A549 (cell line): Measurements from ENCODE around the gene MRPS5.

Experiments
- CTCF ChIP-seq: fragments of >200 bp; sonication (Bioruptor Twin); formaldehyde crosslinking; IDR thresholded peaks from 3 replicates; pipeline ENCODE4 v1.5.1; 2016
- EP300 ChIP-seq, 2 experiments: fragments of >200 bp; sonication (Bioruptor Twin); formaldehyde crosslinking; IDR thresholded peaks; 2 replicates in 1 of 2; 3 replicates in 1 of 2; pipeline ENCODE4 v1.6.1; 2016 to 2017
- MAX ChIP-seq: IDR thresholded peaks from 2 replicates; pipeline ENCODE4 v1.6.1; 2012
- POLR2A ChIP-seq: IDR thresholded peaks from 2 replicates; pipeline ENCODE4 v1.6.1; 2012; ENCODE audit warnings: mild to moderate bottlenecking, low read length
- RAD21 ChIP-seq, 2 experiments: fragments of >200 bp in 1 of 2; sonication (Bioruptor Twin) in 1 of 2; formaldehyde crosslinking in 1 of 2; IDR thresholded peaks in 1 of 2; conservative IDR thresholded peaks in 1 of 2; 2 replicates in 1 of 2; 3 replicates in 1 of 2; pipeline ENCODE4 v1.6.1; 2012 to 2018; ENCODE audit warnings: inconsistent platforms in 1 of 2
- RARB ChIP-seq: fragments of 250-450 bp; sonication (Bioruptor Pico); IDR thresholded peaks from 2 replicates; pipeline ENCODE4 v1.8.0; 2021; ENCODE audit warnings: mild to moderate bottlenecking, moderate library complexity
- SMC3 ChIP-seq: fragments of >200 bp; sonication (Bioruptor Twin); formaldehyde crosslinking; IDR thresholded peaks from 3 replicates; pipeline ENCODE4 v1.6.1; 2018; ENCODE audit warnings: inconsistent platforms

- TF ChIP-seq RAD21 (conservative IDR thresholded peaks at IDR 0.05 in 1 of 2, IDR thresholded peaks at IDR 0.05 in 1 of 2): no peak
- TF ChIP-seq EP300 (IDR thresholded peaks at IDR 0.05): no peak
- TF ChIP-seq CTCF: no peak
- TF ChIP-seq POLR2A: peak; percentile 78
- TF ChIP-seq MAX: peak; percentile 94
- no peak for TF ChIP-seq SMC3
- TF ChIP-seq RARB (CRISPR knock-in tag): no peak
These were observed 43.9 kb upstream of the MRPS5 start, which contains the start of gene ZNF2 for GRCh38 chr2:95165371-95166064.
